IPS-18a (cell line): ENCODE data around the gene ESYT3.
"Not testable (repeated sequence)": the region's sequence is repeated elsewhere in the genome, so short reads cannot be mapped to it uniquely, and the experiment has no call there.

Source experiments
- H3K27ac ChIP-seq: one replicate; pipeline ENCODE4 v1.5.1; 2013; ENCODE audit warnings: low read length
- H3K27me3 ChIP-seq: one replicate; pipeline ENCODE4 v1.6.1; 2013; ENCODE audit warnings: mild to moderate bottlenecking, low read length; ENCODE audit not compliant: control insufficient read depth, insufficient read depth
- H3K36me3 ChIP-seq: one replicate; pipeline ENCODE4 v1.6.1; 2013; ENCODE audit warnings: low read depth, low read length; ENCODE audit not compliant: control insufficient read depth
- H3K4me1 ChIP-seq: one replicate; pipeline ENCODE4 v1.6.1; 2013; ENCODE audit warnings: low read depth, low read length; ENCODE audit not compliant: control insufficient read depth
- H3K4me3 ChIP-seq: one replicate; pipeline ENCODE4 v1.5.1; 2013; ENCODE audit warnings: low read length
- H3K9ac ChIP-seq: one replicate; pipeline ENCODE4 v1.6.1; 2013; ENCODE audit warnings: mild to moderate bottlenecking, low read length, moderate library complexity
- H3K9me3 ChIP-seq: one replicate; pipeline ENCODE4 v1.6.1; 2013; ENCODE audit warnings: low read depth, low read length; ENCODE audit not compliant: control insufficient read depth

Gene ESYT3

DNA sequence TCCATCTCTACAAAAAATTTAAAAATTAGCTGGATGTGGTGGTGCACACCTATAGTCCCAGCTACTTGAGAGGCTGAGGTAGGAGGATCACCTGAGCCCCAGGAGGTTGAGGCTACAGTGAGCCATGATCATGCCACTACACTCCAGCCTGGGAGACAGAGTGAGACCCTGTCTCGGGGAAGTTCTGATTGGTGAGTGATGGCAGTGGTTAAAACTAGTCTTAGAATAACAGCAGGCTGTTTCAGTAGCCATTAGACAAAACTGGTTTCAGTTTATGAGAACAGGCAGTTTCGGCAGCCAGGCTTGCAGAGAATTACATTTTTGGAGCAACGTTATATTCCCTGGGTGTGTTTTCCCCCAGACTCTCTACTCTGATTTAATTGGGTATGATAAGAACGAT is 18.2 kb upstream of the ESYT3 start:
- H3K9me3 ChIP-seq, H3K4me1 ChIP-seq, H3K27ac ChIP-seq, H3K27me3 ChIP-seq, H3K9ac ChIP-seq, H3K36me3 ChIP-seq, H3K4me3 ChIP-seq: not testable (repeated sequence)

DNA sequence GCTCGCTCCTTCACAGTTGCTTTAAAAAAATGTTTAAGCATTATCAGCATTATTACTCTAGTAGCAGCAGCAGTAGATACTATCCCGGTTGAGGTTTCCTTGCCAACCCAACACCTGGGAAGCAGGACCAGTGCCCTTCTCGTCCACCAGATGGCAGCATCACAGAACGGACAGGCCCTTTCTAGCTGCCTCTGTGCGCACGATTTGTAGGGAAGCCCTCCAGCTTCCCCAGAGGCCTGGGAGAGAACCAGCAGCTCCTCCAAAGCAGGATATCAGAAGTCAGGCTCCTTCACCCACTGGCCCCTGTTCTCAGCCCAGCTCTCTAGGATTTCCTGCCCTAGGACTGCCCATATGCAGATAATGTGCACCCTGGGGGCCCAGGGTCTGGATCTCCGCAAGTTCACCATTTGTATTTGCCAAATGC is 16.8 kb upstream of the ESYT3 start:
- H3K27me3 ChIP-seq, result no peaks in the 10 kb centered on the region
- no peak overlapping the region for H3K9ac ChIP-seq
- no peaks in the 10 kb centered on the region for H3K4me1 ChIP-seq
- H3K4me3 ChIP-seq, result no peak overlapping the region
- no peaks in the 10 kb centered on the region for H3K36me3 ChIP-seq
- H3K9me3 ChIP-seq, result no peaks in the 10 kb centered on the region
- H3K27ac ChIP-seq, result no peak overlapping the region

DNA sequence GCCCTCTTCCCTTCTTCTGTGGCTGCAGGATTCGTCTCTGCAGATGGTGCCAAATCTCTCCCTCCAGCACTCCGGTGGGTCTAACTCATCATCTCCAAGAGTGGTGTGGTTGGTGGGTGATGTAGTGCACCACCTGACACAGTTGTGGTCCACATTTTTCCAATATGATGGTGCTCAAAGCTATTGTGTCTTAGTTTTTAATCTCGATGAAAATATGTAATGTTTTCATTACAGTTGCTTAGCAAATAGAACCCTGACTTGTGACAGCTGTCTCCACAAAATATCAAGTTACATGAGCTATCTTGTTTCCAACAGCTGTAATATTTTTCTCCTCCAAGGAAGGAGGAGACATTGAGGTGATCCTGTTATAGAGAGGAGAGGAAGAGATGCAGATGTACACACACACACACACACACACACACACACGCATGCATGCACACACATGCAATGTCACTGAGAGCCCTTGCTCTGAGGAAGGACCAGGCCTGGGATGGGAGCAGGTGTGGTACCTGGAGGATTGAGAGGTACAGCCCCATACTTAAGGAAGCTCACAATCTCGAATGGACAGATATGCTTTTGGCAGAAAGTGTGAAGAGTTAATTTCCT is 15.7 kb upstream of the ESYT3 start:
- Histone ChIP-seq H3K9me3 (no peaks in the 10 kb centered on the region), H3K36me3 (no peaks in the 10 kb centered on the region), H3K27ac (no peak overlapping the region), H3K27me3 (no peaks in the 10 kb centered on the region), H3K4me1 (no peaks in the 10 kb centered on the region), H3K4me3 (no peak overlapping the region), H3K9ac (no peak overlapping the region)

DNA sequence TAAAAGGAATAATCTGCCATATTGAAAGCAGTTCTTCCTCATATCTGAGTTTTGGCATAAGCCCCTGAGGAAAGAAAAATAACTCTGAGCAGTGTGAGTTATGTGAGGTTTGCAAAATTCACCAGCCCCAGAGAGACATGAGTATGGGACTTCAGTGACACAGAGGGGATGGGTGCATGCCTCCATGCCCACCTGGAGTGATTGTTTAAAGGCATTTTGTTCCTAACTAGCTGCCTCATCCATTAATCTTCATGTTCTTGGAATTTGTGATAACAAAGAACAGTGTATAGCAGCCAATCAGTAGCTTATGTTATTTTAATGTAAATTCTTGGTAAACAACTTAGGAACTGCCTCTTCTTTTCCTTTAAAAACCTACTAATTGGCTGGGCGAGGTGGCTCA is 11.1 kb upstream of the ESYT3 start:
- no peak overlapping the region for H3K27ac ChIP-seq
- no peak overlapping the region for H3K4me3 ChIP-seq
- H3K36me3 ChIP-seq, result no peaks in the 10 kb centered on the region
- H3K27me3 ChIP-seq, result no peaks in the 10 kb centered on the region
- no peaks in the 10 kb centered on the region for H3K9me3 ChIP-seq
- H3K9ac ChIP-seq, result no peak overlapping the region
- H3K4me1 ChIP-seq, result no peaks in the 10 kb centered on the region

DNA sequence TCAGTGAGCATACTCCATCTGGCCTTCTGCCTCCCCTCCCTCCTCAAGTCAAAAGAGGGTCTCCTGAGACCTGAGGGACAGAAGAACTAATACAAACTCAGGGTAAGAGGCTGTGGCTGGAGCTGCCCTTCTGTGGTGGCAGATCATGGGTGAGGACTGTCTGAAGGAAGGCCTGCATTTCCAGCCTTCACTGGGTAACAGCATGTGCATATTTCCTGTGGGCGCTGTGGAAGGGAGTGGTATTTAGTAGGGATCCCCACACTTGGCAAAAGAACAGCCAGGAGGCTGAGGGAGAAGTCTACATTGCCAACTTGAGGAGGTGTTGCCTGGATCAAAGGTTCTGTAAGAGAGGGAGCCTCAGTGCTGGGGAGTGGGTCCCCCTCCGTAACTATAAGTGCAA is 10.1 kb upstream of the ESYT3 start:
- Histone ChIP-seq H3K9ac (no peak overlapping the region), H3K27me3 (no peaks in the 10 kb centered on the region), H3K4me1 (no peaks in the 10 kb centered on the region), H3K36me3 (no peaks in the 10 kb centered on the region), H3K9me3 (no peaks in the 10 kb centered on the region), H3K4me3 (no peak overlapping the region), H3K27ac (no peak overlapping the region)

DNA sequence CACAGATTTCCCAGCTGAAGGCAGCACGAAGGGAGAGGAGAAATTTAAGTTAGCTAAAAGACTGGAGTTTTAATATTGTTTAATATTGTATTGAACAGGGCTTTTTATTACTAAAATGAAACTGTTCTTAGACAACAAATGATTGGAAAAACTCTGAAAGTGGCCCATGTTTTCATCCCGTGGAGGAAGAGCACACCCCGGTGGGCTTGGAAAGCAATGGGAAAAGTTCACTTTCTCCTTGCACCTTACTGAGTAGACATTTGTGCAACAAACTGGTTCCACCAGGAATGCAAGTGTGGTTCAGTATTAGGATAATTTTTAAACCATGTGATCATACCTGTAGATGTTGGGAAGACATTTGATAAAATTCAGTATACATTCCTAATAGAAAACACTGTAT is 8.2 kb upstream of the ESYT3 start:
- Histone ChIP-seq H3K36me3 (no peaks in the 10 kb centered on the region), H3K27ac (no peak overlapping the region), H3K4me1 (no peaks in the 10 kb centered on the region), H3K9me3 (no peaks in the 10 kb centered on the region), H3K9ac (no peak overlapping the region), H3K27me3 (no peaks in the 10 kb centered on the region), H3K4me3 (no peak overlapping the region)

DNA sequence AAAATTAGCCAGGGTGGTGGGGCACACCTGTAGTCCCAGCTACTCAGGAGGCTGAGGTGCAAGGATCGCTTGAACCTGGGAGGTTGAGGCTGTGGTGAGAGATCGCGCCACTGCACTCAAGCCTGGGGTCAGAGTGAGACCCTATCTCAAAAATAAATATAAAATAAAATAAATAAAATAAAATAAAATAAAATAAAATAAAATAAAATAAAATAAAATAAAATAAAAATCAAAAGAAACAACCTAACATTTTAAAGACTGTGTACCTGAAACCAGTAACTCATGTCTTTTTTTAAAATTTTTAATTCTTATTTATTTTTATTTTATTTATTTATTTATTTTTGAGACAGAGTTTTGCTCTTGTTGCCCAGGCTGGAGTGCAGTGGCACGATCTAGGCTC is 7.7 kb upstream of the ESYT3 start:
- not testable (repeated sequence) for H3K27me3 ChIP-seq

DNA sequence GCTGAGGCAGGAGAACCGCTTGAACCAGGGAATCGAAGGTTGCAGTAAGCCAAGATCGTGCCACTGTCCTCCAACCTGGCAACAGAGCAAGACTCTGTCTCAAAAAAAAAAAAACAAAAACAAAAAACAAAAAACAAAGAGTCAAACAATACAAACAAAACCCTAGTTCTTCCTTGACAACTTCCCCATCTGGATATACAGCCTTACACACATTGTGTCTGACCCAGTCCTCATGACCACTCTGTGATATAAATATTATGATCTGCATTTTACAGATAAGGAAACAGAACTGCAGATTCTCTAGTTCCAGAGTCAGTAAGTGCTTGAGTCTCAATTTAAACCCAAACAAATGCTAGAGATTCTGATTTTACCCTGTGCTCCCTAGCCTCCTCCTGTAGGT is 4.8 kb upstream of the ESYT3 start:
- H3K4me3 ChIP-seq, result no peak overlapping the region

More for the DNA sequence above, 7.7 kb upstream of the ESYT3 start:
- not testable (repeated sequence) for H3K4me3 ChIP-seq, H3K9me3 ChIP-seq, H3K36me3 ChIP-seq, H3K9ac ChIP-seq, H3K27ac ChIP-seq, H3K4me1 ChIP-seq

DNA sequence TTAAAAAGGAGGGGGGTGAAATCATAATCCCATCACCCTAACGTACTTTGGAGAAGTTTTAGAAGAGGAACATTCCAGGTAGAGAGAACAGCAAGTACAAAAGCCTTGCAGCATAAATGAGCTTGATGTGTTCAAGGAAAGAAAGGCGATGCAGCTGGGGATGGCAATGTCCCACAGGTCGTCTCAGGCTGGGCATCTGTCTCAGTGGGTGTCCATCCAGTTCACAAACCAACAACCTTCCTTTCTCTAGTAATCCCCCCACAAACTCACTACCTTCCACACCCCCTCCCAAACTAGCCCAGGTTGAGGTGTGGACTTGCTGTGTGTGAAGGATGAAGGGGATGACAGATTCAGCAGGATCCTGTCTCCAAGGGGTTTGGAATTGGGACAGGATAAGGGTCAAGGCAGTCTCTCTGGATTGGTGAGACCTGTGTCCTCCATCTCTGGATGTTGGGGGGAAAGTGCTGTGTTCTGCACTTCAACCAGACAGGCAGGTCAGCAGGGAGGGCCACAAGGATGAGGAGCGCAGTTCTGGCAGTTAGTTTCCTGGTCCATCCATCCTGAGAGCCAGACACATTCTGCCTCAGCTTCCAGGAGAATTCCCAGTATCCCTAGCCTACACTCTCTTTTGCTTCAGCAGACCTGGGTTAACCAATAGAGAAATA is 1.7 kb upstream of the ESYT3 start:
- Histone ChIP-seq H3K4me3 (no peak overlapping the region), H3K9ac (no peak overlapping the region), H3K4me1 (no peaks in the 10 kb centered on the region), H3K27me3 (peaks cover 49% of the 10 kb centered on the region), H3K9me3 (no peaks in the 10 kb centered on the region), H3K27ac (no peak overlapping the region), H3K36me3 (no peaks in the 10 kb centered on the region)

More for the DNA sequence above, 4.8 kb upstream of the ESYT3 start:
- Histone ChIP-seq H3K4me1 (no peaks in the 10 kb centered on the region), H3K9ac (no peak overlapping the region), H3K27me3 (peaks cover 23% of the 10 kb centered on the region), H3K27ac (no peak overlapping the region), H3K36me3 (no peaks in the 10 kb centered on the region), H3K9me3 (no peaks in the 10 kb centered on the region)

DNA sequence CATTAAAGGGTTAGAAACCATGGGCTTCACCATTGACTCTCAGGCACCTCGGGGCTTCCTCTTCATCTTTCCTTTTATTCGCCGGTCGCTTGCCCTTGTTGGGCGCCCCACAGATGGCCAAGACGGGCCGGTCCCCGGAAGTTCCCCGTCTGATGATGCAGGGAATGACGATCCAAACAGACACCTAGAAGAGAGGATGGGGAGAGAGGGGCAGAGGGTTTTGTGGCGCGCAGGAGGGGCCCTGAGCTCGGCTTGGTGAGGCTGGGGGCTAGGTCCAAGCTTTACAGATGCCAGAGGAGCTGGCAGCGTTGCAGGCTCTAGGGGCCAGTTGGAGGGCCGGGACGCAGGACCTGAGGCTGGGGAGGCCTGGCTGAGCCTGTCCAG is 532 bp upstream of the ESYT3 start:
- Histone ChIP-seq H3K9me3 (no peaks in the 10 kb centered on the region), H3K27ac (no peak overlapping the region), H3K36me3 (no peaks in the 10 kb centered on the region), H3K9ac (no peak overlapping the region), H3K4me1 (no peaks in the 10 kb centered on the region), H3K4me3 (peak overlapping the region; percentile 76), H3K27me3 (peaks cover 49% of the 10 kb centered on the region)

DNA sequence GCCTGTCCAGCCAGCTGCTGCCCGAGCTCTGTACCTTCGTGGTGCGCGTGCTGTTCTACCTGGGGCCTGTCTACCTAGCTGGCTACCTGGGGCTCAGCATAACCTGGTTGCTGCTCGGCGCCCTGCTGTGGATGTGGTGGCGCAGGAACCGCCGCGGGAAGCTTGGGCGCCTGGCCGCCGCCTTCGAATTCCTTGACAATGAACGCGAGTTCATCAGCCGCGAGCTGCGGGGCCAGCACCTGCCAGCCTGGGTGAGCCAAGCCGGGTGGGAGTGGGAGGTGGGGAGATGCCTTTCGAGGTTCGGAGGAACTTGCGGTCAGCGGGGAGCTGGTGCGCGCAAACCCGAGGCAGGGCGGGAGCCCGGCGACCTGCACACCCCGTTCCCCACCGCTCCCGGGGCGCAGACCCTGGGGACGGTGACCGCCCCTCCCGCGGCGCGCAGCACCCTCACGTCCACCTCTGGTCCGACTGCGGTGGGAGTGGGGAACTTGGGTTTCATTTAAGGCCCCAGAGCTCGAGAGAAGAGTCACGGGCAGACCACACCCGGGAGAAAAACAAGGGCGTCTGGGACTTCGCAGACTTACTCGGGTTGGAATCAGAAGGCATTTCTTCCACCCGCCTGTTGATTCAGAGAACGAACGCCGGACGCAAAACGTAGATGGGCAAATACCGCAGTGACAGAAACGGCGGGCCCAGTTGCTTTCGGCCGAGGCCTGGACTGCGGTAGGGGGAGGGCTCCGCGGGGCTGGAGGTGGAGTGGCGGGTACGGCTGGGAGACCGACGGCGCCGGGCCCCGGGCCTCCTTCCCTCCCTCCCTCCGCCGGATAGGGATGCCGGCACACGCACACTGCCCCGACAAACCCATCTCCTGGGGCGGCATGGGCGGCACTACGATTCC is 708 bp downstream of the ESYT3 start:
- peak overlapping the region; percentile 44 for H3K9ac ChIP-seq
- no peaks in the 10 kb centered on the region for H3K36me3 ChIP-seq
- H3K9me3 ChIP-seq, result no peaks in the 10 kb centered on the region
- no peaks in the 10 kb centered on the region for H3K4me1 ChIP-seq
- H3K27ac ChIP-seq, result no peak overlapping the region
- peaks cover 49% of the 10 kb centered on the region for H3K27me3 ChIP-seq
- peak overlapping the region; percentile 76 for H3K4me3 ChIP-seq
